Neuronal stem cell (in vitro differentiated cells): ENCODE measurements around the gene FBXO33.

Experiments used
- DNase-seq: peaks from one replicate; pipeline ENCODE4 v3.0.0-alpha.2; 2013; ENCODE audit warnings: low spot score
- H2AFZ ChIP-seq: one replicate; pipeline ENCODE4 v1.6.1; 2013; ENCODE audit warnings: mild to moderate bottlenecking, low read length, inconsistent platforms
- H2AK5ac ChIP-seq: 2 replicates; pipeline ENCODE4 v1.6.1; 2013; ENCODE audit warnings: low read depth, mild to moderate bottlenecking, inconsistent platforms, low read length, moderate library complexity, mixed read lengths
- H2BK120ac ChIP-seq: 2 replicates; pipeline ENCODE4 v1.6.1; 2013; ENCODE audit warnings: low read depth, mild to moderate bottlenecking, inconsistent platforms, low read length, moderate library complexity, mixed read lengths
- H2BK12ac ChIP-seq: one replicate; pipeline ENCODE4 v1.6.1; 2013; ENCODE audit warnings: low read length, inconsistent platforms
- H2BK15ac ChIP-seq: 2 replicates; pipeline ENCODE4 v1.6.1; 2013; ENCODE audit warnings: mild to moderate bottlenecking, low read length, inconsistent platforms, mixed read lengths
- H2BK5ac ChIP-seq: one replicate; pipeline ENCODE4 v1.6.1; 2013; ENCODE audit warnings: inconsistent platforms, mild to moderate bottlenecking, low read length, moderate library complexity
- H3K14ac ChIP-seq: one replicate; pipeline ENCODE4 v1.6.1; 2013; ENCODE audit warnings: low read length, inconsistent platforms
- H3K18ac ChIP-seq: 2 replicates; pipeline ENCODE4 v1.6.1; 2013; ENCODE audit warnings: low read length, inconsistent platforms
- H3K23ac ChIP-seq: 2 replicates; pipeline ENCODE4 v1.6.1; 2013; ENCODE audit warnings: low read depth, mild to moderate bottlenecking, mixed read lengths, low read length, inconsistent platforms; ENCODE audit not compliant: poor library complexity
- H3K27ac ChIP-seq: replicated peaks from 3 replicates; pipeline ENCODE4 v1.5.1; 2013; ENCODE audit warnings: low read length, inconsistent platforms
- H3K27me3 ChIP-seq, 3 experiments: 2 replicates each; pipeline ENCODE4 v1.6.1; 2013; ENCODE audit warnings: low read length in 3 of 3, mild to moderate bottlenecking in 2 of 3, inconsistent platforms in 1 of 3, low read depth in 1 of 3, mixed read lengths in 1 of 3, moderate library complexity in 1 of 3; ENCODE audit not compliant: control insufficient read depth in 3 of 3, insufficient read depth in 3 of 3
- H3K36me3 ChIP-seq, 2 donors: replicated peaks in 1 of 2; 2 replicates each; pipeline ENCODE4 v1.6.1; 2013; ENCODE audit warnings: low read length in 2 of 2; ENCODE audit not compliant: control insufficient read depth in 2 of 2, insufficient read depth in 2 of 2
- H3K4ac ChIP-seq: 2 replicates; pipeline ENCODE4 v1.6.1; 2013; ENCODE audit warnings: inconsistent platforms, mild to moderate bottlenecking, low read length, moderate library complexity
- H3K4me1 ChIP-seq, 2 donors: 1 replicate in 1 of 2; 2 replicates in 1 of 2; pipeline ENCODE4 v1.6.1; 2013; ENCODE audit warnings: low read length in 2 of 2, low read depth in 1 of 2; ENCODE audit not compliant: control insufficient read depth in 2 of 2, insufficient read depth in 1 of 2
- H3K4me2 ChIP-seq: one replicate; pipeline ENCODE4 v1.6.1; 2013; ENCODE audit warnings: mild to moderate bottlenecking, low read length, inconsistent platforms; ENCODE audit not compliant: insufficient read depth, poor library complexity, severe bottlenecking
- H3K4me3 ChIP-seq, 2 donors: 2 replicates each; pipeline ENCODE4 v1.5.1; 2013; ENCODE audit warnings: low read length in 2 of 2, mild to moderate bottlenecking in 2 of 2, inconsistent platforms in 1 of 2, moderate library complexity in 1 of 2
- H3K79me1 ChIP-seq: one replicate; pipeline ENCODE4 v1.6.1; 2013; ENCODE audit warnings: low read depth, mild to moderate bottlenecking, inconsistent platforms, low read length, moderate library complexity
- H3K9ac ChIP-seq: one replicate; pipeline ENCODE4 v1.6.1; 2013; ENCODE audit warnings: mild to moderate bottlenecking, low read depth, low read length, inconsistent platforms; ENCODE audit not compliant: poor library complexity
- H3K9me3 ChIP-seq, 2 donors: replicated peaks in 1 of 2; 2 replicates each; pipeline versions ENCODE3 to v1.6.1; 2013; ENCODE audit warnings: low read length in 2 of 2, mild to moderate bottlenecking in 2 of 2, inconsistent platforms in 1 of 2, low read depth in 1 of 2, mixed read lengths in 1 of 2, moderate library complexity in 1 of 2; ENCODE audit not compliant: control insufficient read depth in 2 of 2, insufficient read depth in 1 of 2
- H4K8ac ChIP-seq: one replicate; pipeline ENCODE4 v1.6.1; 2013; ENCODE audit warnings: low read depth, mild to moderate bottlenecking, inconsistent platforms, low read length, moderate library complexity
- H4K91ac ChIP-seq: one replicate; pipeline ENCODE4 v1.6.1; 2013; ENCODE audit warnings: low read length, low read depth, mild to moderate bottlenecking, inconsistent platforms; ENCODE audit not compliant: poor library complexity
- WGBS, 2 donors: extraction: QIAGEN DNeasy Blood & Tissue Kit; methylation state at CpG; one replicate each; pipeline ENCODE4 v1.1.7; 2013; ENCODE audit warnings: missing lambda C conversion rate in 2 of 2, mixed read lengths in 1 of 2; ENCODE audit not compliant: insufficient read length in 2 of 2, insufficient replicate concordance in 1 of 2; ENCODE audit errors: extremely low coverage in 2 of 2; 5-methylcytosine and 5-hydroxymethylcytosine counted together

Gene FBXO33

GRCh38 chr14:39467889-39468524, 35.8 kb upstream of the FBXO33 start:
- no peak overlapping the region for H2BK5ac ChIP-seq
- H3K14ac ChIP-seq: no peak overlapping the region
- no peak overlapping the region for H2AK5ac ChIP-seq
- DNase-seq: no peak
- no peaks in the 10 kb centered on the region for H3K79me1 ChIP-seq
- no peak overlapping the region for H2AFZ ChIP-seq
- no peak overlapping the region for H3K4me3 ChIP-seq
- H4K8ac ChIP-seq: no peak overlapping the region
- H3K4me2 ChIP-seq: no peak overlapping the region
- H2BK15ac ChIP-seq: no peak overlapping the region
- no peak overlapping the region for H2BK12ac ChIP-seq
- no peak overlapping the region for H2BK120ac ChIP-seq
- no peak overlapping the region for H3K18ac ChIP-seq
- H3K23ac ChIP-seq: no peak overlapping the region
- H3K9ac ChIP-seq: no peak overlapping the region
- WGBS, 2 donors: no CpG with 5 or more reads among the region's 7 CpGs
- no peaks in the 10 kb centered on the region for H3K27me3 ChIP-seq
- H3K4me1 ChIP-seq: peaks cover 0 to 5% of the 10 kb centered on the region in 2 donors
- H3K36me3 ChIP-seq: no peaks in the 10 kb centered on the region
- no peak overlapping the region for H4K91ac ChIP-seq
- no peak overlapping the region for H3K27ac ChIP-seq
- H3K9me3 ChIP-seq: no peaks in the 10 kb centered on the region
- H3K4ac ChIP-seq: no peak overlapping the region

GRCh38 chr14:39459795-39460478, 27.7 kb upstream of the FBXO33 start:
- Histone ChIP-seq H2BK5ac (no peak overlapping the region), H2BK120ac (no peak overlapping the region), H3K27me3 (peaks cover 0 to 1% (median 0%) of the 10 kb centered on the region in 3 experiments), H3K18ac (no peak overlapping the region), H3K4me1 (no peaks in the 10 kb centered on the region), H3K9ac (no peak overlapping the region), H3K27ac (no peak overlapping the region), H2AFZ (no peak overlapping the region), H3K36me3 (no peaks in the 10 kb centered on the region), H4K91ac (no peak overlapping the region), H3K4me3 (no peak overlapping the region), H2BK12ac (no peak overlapping the region), H3K4ac (no peak overlapping the region), H3K23ac (no peak overlapping the region), H2BK15ac (no peak overlapping the region), H3K14ac (no peak overlapping the region), H3K79me1 (no peaks in the 10 kb centered on the region), H3K4me2 (no peak overlapping the region), H3K9me3 (no peaks in the 10 kb centered on the region), H2AK5ac (no peak overlapping the region), H4K8ac (no peak overlapping the region)
- no peak for DNase-seq
- WGBS, 2 donors: no CpG with 5 or more reads among the region's 1 CpG

- Histone ChIP-seq H3K9me3 (no peaks in the 10 kb centered on the region), H3K4ac (no peak overlapping the region), H3K14ac (no peak overlapping the region), H2AK5ac (no peak overlapping the region), H3K4me1 (no peaks in the 10 kb centered on the region), H2BK12ac (no peak overlapping the region), H3K27me3 (peaks cover 0 to 2% (median 0%) of the 10 kb centered on the region in 3 experiments), H4K8ac (no peak overlapping the region), H3K36me3 (no peaks in the 10 kb centered on the region), H3K9ac (no peak overlapping the region), H3K4me2 (no peak overlapping the region), H2BK120ac (no peak overlapping the region), H2BK5ac (no peak overlapping the region), H3K4me3 (no peak overlapping the region), H2AFZ (no peak overlapping the region), H4K91ac (no peak overlapping the region), H3K23ac (no peak overlapping the region), H3K27ac (no peak overlapping the region), H3K18ac (no peak overlapping the region), H2BK15ac (no peak overlapping the region), H3K79me1 (no peaks in the 10 kb centered on the region)
- no peak for DNase-seq
Observed at GRCh38 chr14:39456702-39457250, 24.5 kb upstream of the FBXO33 start.

DNA sequence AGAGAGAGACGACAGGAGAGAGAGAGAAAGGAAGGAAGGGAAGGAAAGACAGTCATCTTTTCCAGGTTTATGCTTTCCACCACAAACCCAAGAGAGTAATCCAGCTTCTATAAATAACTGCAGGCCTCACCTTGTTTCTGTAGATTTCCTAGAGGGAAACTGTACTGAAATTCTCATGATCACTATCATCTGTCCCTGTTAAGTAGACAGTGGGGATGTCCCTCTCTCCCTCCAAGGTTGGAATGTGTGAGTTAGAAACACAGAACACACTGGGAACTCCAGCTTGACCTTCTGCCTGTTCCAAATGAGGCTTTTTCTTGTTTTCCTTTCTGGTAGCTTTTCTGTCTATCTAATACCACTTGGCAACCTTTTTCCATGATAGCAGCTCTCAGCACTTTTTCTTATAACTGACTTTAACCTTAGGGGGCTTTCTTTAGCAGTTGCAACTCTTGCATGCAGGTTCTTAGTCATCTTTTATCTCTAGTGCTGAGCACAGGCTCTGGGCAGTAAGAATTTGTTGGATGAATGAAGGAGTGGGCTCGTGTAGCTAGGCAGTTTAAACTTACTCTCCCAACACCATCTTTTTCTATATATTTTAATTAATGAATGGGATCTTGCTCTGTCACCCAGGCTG, 22.8 kb upstream of the FBXO33 start:
- Histone ChIP-seq H2BK12ac (no peak overlapping the region), H3K9me3 (no peaks in the 10 kb centered on the region), H2AK5ac (no peak overlapping the region), H3K18ac (no peak overlapping the region), H3K27ac (no peak overlapping the region), H3K4me1 (no peaks in the 10 kb centered on the region), H2AFZ (no peak overlapping the region), H3K4me2 (no peak overlapping the region), H3K4ac (no peak overlapping the region), H3K79me1 (no peaks in the 10 kb centered on the region), H3K9ac (no peak overlapping the region), H3K36me3 (no peaks in the 10 kb centered on the region), H3K23ac (no peak overlapping the region), H4K91ac (no peak overlapping the region), H2BK120ac (no peak overlapping the region), H2BK5ac (no peak overlapping the region), H3K4me3 (no peak overlapping the region), H3K14ac (no peak overlapping the region), H3K27me3 (peaks cover 0 to 2% (median 0%) of the 10 kb centered on the region in 3 experiments), H4K8ac (no peak overlapping the region), H2BK15ac (no peak overlapping the region)
- no peak for DNase-seq
- WGBS, 2 donors: no CpG with 5 or more reads among the region's 2 CpGs
